ENCODE measurements around the gene EIF2B1.
"Not testable (repeated sequence)": the region's sequence is repeated elsewhere in the genome, so short reads cannot be mapped to it uniquely, and the experiment has no call there.

Gene EIF2B1

GRCh38 chr12:123591702-123592481, 41.6 kb downstream of the EIF2B1 start:
- no peak for DNase-seq (ENCODE audit: low read depth in 1 of 2, low spot score in 1 of 2)
- H3K27me3 ChIP-seq (ENCODE audit: insufficient read depth, poor library complexity, severe bottlenecking) = no peaks in the 10 kb centered on the region
- no peak overlapping the region for H3K4me3 ChIP-seq (replicated peaks; ENCODE audit: insufficient read depth, low read length)
- H3K27ac ChIP-seq (replicated peaks) = no peak overlapping the region
- TF ChIP-seq GABPA (IDR thresholded peaks at IDR 0.05; ENCODE audit: low read depth) = no peak
- TF ChIP-seq SPI1 (IDR thresholded peaks at IDR 0.05; ENCODE audit: borderline replicate concordance, low read depth) = no peak

DNA sequence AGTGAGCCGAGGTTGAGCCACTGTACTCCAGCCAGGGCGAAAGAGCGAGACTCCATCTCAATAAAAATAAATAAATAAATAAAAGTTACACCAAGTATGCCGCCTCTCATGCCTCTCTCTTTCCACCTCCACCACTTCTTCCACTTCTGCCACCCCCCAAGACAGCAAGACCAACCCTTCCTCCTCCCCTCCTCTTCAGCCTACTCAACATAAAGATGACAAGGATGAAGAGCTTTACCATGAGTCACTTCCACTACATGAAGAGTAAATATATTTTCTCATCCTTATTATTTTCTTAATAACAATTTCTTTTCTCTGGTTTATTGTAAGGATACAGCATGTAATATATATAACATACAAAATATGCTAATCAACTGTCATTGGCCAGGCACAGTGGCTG, 52.7 kb downstream of the EIF2B1 start:
- Histone ChIP-seq H3K27ac (replicated peaks) (no peak overlapping the region), H3K27me3 (ENCODE audit: insufficient read depth, poor library complexity, severe bottlenecking) (no peaks in the 10 kb centered on the region), H3K4me3 (replicated peaks; ENCODE audit: insufficient read depth, low read length) (no peak overlapping the region)
- DNase-seq (ENCODE audit: low read depth in 1 of 2, low spot score in 1 of 2) = no peak
- TF ChIP-seq POLR2AphosphoS5 (IDR thresholded peaks at IDR 0.05; ENCODE audit: low read depth) = no peak
- TF ChIP-seq SPI1 (IDR thresholded peaks at IDR 0.05; ENCODE audit: borderline replicate concordance, low read depth) = no peak
- TF ChIP-seq, protein P1, sequence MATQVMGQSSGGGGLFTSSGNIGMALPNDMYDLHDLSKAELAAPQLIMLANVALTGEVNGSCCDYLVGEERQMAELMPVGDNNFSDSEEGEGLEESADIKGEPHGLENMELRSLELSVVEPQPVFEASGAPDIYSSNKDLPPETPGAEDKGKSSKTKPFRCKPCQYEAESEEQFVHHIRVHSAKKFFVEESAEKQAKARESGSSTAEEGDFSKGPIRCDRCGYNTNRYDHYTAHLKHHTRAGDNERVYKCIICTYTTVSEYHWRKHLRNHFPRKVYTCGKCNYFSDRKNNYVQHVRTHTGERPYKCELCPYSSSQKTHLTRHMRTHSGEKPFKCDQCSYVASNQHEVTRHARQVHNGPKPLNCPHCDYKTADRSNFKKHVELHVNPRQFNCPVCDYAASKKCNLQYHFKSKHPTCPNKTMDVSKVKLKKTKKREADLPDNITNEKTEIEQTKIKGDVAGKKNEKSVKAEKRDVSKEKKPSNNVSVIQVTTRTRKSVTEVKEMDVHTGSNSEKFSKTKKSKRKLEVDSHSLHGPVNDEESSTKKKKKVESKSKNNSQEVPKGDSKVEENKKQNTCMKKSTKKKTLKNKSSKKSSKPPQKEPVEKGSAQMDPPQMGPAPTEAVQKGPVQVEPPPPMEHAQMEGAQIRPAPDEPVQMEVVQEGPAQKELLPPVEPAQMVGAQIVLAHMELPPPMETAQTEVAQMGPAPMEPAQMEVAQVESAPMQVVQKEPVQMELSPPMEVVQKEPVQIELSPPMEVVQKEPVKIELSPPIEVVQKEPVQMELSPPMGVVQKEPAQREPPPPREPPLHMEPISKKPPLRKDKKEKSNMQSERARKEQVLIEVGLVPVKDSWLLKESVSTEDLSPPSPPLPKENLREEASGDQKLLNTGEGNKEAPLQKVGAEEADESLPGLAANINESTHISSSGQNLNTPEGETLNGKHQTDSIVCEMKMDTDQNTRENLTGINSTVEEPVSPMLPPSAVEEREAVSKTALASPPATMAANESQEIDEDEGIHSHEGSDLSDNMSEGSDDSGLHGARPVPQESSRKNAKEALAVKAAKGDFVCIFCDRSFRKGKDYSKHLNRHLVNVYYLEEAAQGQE (IDR thresholded peaks at IDR 0.05; ENCODE audit: insufficient replicate concordance, low read depth) = no peak
- TF ChIP-seq CTCF (IDR thresholded peaks at IDR 0.05; ENCODE audit: insufficient read depth, low read length) = no peak
- TF ChIP-seq GABPA (IDR thresholded peaks at IDR 0.05; ENCODE audit: low read depth) = no peak

GRCh38 chr12:123578829-123579228, 54.7 kb downstream of the EIF2B1 start:
- H3K27me3 ChIP-seq (ENCODE audit: insufficient read depth, poor library complexity, severe bottlenecking); H3K27ac ChIP-seq (replicated peaks); DNase-seq (ENCODE audit: low read depth in 1 of 2, low spot score in 1 of 2); H3K4me3 ChIP-seq (replicated peaks; ENCODE audit: insufficient read depth, low read length): not testable (repeated sequence)

DNA sequence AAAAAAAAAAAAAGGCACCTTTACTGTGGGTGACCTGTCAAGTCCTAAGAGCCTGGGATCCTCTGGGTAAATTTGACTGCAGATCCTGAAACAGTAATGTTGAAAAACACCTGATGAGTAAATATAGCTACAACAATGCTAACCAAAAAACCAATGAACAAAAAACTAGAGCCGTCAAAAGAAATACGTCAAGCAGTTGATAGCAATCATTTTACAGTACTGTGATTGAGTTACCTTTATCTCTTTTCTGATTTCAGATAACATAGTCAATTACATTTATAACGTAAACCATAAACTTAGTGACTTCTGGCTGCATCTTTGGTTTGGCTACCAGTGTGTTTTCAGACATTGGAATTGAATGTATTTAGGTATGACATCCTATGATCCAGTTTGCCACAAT, 55.2 kb downstream of the EIF2B1 start:
- Histone ChIP-seq H3K27me3 (ENCODE audit: insufficient read depth, poor library complexity, severe bottlenecking) (no peaks in the 10 kb centered on the region), H3K4me3 (replicated peaks; ENCODE audit: insufficient read depth, low read length) (no peak overlapping the region), H3K27ac (replicated peaks) (no peak overlapping the region)
- no peak for DNase-seq (ENCODE audit: low read depth in 1 of 2, low spot score in 1 of 2)
- TF ChIP-seq CTCF (IDR thresholded peaks at IDR 0.05; ENCODE audit: insufficient read depth, low read length) (no peak), GABPA (IDR thresholded peaks at IDR 0.05; ENCODE audit: low read depth) (no peak), POLR2AphosphoS5 (IDR thresholded peaks at IDR 0.05; ENCODE audit: low read depth) (no peak), SPI1 (IDR thresholded peaks at IDR 0.05; ENCODE audit: borderline replicate concordance, low read depth) (no peak)
- TF ChIP-seq, protein P1 (IDR thresholded peaks at IDR 0.05; ENCODE audit: insufficient replicate concordance, low read depth) = no peak

DNA sequence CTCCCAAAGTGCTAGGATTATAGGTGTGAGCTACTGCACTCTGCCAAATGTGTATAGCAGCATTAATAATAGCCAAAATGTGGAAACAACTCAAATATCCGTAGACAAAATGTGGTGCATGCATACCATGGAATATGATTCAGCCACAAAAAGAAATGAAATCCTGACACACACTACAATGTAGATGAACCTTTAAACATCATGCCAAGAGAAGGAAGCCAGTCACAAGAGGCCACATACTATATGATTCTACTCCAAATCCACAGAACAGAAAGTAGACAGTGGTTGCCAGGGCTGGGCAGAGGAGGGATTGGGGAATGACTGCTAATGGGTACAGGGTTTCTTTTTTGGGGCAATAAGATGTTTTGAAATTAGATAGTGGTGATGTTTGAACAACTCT, 56.9 kb downstream of the EIF2B1 start:
- Histone ChIP-seq H3K27me3 (ENCODE audit: insufficient read depth, poor library complexity, severe bottlenecking) (no peaks in the 10 kb centered on the region), H3K4me3 (replicated peaks; ENCODE audit: insufficient read depth, low read length) (no peak overlapping the region), H3K27ac (replicated peaks) (no peak overlapping the region)
- TF ChIP-seq, protein P1 (IDR thresholded peaks at IDR 0.05; ENCODE audit: insufficient replicate concordance, low read depth) = no peak
- TF ChIP-seq CTCF (IDR thresholded peaks at IDR 0.05; ENCODE audit: insufficient read depth, low read length) (no peak), POLR2AphosphoS5 (IDR thresholded peaks at IDR 0.05; ENCODE audit: low read depth) (no peak)
- no peak for DNase-seq (ENCODE audit: low read depth in 1 of 2, low spot score in 1 of 2)

Measured in HL-60 (cell line).